IPS DF 19.7 (cell line): ENCODE results near the gene FAM236D.
"Not testable (repeated sequence)": the region's sequence is repeated elsewhere in the genome, so short reads cannot be mapped to it uniquely, and the experiment has no call there.

Experiments
- DNase-seq: peaks from one replicate; pipeline ENCODE4 v3.0.0-alpha.2; 2013; ENCODE audit warnings: low read depth, low spot score

Gene FAM236D

DNA sequence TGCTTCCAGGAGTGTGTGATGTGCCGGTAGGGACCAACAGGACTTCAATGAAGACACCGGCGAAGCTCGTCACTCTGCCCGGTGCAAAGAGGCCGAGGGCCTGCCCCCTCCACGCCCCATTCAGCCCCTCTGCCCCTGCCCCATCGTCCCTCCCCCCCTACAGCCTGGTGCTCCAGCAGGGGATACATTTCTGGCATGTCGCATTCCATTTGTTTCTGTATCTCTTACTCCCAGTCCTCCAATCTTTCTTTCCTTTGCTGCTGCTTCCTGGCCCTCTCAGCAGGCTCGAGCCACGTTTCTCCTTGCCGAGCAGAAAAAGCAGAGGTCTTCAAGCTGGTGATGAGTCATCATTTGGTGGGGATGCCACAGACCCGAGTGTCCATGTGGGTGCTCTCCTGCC lies at the start of gene FAM236D:
Gene FAM236D, minus strand, starts transcription at position 101 of the 400 bp plus-strand sequence. Its CDS starts 100 bp downstream, at position 1.
- DNase-seq, result not testable (repeated sequence)

DNA sequence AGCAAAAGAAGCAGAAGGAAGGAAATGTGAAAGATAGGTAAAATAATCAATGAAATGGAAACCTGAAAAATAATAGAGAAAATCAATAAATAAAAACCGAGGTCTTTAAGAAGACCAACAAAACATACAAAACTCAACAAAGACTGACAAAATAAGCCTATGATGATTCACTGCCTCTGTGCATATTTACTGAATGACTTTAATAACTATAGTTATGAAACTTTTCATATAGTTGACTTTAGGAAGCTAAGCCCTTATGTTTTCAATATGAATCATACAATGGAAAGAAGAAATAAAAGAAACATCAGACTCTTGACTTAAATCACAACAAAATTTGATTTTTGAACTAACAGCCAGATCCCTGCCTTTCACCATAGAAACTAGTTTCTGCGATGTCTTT lies 29.5 kb upstream of the FAM236D start:
- not testable (repeated sequence) for DNase-seq

DNA sequence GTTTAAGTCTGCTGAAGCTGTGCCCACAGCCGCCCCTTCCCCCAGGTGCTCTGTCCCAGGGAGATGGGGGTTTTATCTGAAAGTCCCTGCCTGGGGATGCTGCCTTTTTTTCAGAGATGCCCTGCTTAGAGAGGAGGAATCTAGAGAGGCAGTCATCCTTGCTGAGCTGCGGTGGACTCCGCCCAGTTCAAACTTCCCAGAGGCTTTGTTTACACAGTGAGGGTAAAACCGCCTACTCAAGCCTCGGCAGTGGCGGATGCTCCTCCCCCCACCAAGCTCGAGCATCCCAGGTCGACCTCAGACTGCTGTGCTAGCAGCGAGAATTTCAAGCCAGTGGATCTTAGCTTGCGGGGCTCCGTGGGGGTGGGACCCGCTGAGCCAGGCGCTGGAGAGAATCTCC lies 22.7 kb upstream of the FAM236D start:
- not testable (repeated sequence) for DNase-seq

DNA sequence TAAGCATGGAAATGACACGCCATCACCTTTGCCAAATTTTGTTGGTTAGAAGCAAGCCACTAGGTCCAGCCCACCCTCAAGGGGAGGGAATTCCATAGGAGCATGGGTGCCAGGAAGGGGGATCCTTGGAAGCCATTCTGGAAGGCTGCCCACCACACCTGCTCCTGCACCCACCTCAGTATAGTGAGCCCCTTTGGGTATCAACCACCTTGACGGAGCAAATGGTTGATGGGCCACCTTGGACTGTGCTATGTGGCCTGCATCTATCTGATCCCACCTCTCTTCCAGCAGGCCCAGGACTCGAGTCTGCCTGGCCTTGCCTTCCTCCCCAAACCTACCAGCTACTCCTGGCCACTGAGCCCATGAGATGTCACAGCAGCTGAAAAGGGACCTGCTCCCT lies 17.6 kb downstream of the FAM236D start:
- DNase-seq, result not testable (repeated sequence)

DNA sequence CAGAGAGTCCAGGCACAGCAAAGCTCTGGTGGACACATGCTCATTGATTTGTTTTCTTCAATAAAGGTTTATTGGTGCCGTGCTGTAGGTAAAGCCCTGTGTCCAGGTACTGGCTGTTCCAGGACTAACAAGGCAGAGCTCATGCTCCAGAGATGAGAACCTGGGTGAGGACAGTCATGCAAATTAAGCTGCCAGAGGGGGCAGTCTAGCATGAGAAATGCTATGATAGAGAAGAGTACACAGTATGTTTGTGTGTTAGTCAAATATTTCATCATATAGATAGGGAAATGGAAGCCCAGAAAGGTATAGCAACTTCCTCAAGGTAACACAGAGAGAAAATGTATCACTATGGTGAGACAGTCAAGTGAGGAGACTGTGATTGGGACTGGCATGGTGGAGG lies 19.9 kb downstream of the FAM236D start:
- not testable (repeated sequence) for DNase-seq

DNA sequence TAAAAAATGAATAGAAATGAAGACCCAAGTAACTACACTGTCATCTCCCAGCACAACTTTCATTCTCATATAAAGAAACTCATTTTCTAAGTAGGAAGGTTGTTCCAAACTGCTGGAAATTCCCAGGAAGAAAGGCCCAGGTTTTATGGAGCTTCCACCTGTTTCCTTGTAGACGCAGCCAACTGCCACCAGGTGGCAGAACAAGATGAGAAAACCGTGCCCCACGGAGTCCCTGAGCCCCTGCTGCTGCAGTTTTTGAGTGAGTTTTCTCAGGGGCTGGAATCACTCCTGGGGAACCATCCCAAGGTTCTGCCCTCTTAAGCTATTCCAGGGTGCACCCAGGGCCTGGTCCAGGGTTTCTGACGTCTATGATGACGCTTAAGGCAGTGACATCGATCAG lies 24.0 kb downstream of the FAM236D start:
- not testable (repeated sequence) for DNase-seq

DNA sequence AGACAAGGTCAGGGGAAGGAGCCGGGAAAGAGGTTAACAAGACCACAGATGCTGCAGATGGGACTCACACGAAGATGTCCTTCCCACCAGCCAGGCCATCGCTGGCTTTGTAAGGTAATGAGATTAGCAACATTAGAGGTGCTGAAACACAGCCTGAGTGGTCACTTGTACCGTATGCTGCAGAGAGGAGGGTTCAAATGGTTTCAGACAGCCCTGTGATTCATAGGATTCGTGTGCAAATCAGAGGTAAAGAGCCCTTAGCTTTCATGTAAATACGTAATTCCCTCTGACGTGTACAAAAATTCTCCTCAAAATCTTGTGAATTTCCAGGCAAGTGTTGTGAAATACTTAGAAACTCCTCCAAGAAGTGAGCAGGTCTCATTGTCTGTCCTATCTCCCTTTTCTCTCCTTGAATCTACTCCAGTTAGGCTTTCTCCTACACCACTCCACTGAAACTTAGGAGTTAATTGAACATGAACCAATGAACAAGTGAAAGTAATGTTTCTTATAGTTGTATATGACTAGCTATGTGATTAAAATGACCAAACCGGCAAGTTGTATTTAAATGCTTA lies 24.6 kb downstream of the FAM236D start:
- not testable (repeated sequence) for DNase-seq

DNA sequence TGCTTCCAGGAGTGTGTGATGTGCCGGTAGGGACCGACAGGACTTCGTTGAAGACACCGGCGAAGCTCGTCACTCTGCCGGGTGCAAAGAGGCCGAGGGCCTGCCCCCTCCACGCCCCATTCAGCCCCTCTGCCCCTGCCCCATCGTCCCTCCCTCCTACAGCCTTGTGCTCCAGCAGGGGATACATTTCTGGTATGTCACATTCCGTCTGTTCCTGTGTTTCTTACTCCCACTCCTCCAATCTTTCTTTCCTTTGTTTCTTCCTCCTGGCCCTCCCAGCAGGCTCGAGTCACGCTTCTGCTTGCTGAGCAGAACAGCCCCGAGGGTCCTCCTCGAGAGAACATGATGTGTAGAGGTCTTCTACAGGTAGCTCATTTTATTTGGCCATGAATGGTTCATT lies 25.4 kb downstream of the FAM236D start, which contains the start of gene FAM236B:
Gene FAM236B, minus strand, starts transcription at position 101 of the 400 bp plus-strand sequence. Its CDS starts 100 bp downstream, at position 1.
- not testable (repeated sequence) for DNase-seq

DNA sequence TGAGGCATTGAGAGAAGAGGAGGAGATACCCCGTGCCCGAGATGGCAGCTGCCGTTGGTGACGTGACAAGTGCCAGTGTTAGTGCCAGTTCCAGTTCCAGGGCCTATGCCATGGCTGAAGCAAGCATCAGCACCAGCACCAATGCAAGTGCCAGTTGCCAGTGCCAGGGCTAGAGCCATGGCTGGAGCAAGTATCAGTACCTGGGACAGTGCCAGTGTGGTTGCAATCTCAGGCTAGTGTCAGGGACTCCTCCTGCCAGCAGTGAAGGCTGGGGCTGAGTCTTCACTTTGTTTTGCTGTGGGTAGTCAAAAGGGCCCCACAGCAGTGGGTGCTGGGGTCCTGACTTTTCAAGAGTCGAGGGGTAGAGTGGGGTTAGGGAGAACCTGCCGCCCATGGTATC lies 29.9 kb downstream of the FAM236D start:
- DNase-seq, result not testable (repeated sequence)

DNA sequence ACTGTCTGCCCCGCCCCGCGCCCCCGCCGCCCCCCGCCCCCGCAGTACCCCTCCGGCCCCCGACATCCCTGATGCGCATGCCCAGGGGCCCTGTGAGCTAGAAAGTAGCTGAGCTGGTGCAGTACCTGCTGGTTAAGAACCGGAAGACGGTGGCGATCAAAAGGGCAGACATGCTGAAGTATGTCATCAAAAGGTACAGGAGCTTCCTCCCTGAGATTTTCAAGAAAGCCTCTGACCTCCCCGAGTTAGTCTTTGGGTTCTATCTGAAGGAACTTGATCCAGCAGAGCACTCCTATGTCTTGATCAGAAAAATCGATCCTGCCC lies 30.6 kb downstream of the FAM236D start:
- not testable (repeated sequence) for DNase-seq

DNA sequence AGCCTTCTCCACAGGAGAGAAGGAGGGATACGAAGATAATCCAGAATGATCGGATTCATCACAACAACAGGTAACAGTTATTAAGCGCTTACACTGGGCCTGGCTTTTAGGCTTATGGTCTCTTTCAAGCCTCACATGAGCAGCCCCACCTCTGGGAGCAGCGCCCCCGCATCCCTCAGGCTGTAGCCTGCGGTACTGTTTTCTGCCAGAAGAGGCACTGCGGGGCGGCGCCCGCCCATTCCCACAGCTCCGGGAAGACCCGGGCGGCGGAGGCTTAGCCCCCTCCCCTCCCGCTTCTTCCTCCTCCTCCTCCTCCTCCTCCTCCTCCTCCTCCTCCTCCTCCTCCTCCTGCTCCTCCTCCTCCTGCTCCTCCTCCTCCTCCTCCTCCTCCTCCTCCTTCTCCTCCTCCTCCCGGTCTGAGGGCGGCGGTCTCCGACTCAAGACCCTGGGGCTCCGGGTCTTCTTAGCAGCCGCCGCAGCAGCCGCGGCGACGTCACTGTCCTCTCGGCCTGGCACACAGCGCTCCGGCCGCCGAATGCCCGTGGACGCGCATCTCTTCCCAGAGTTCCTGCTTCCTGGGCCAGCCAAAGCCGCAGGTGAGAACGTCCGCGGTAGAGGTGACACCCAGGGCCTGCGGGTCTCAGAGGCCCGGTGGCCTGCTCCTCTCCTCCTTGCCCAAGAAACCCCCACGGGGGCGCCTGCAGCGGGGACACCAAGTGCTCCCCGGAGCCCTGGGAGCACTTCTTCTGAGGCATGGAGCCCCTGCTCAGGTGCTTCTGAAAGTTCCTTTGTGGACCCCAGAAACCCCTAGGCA lies 31.1 kb downstream of the FAM236D start, which contains the start of gene DMRTC1B:
Gene DMRTC1B, plus strand, starts transcription at position 238 of the 814 bp plus-strand sequence. CDS start 68,246 bp downstream, outside the sequence.
- not testable (repeated sequence) for DNase-seq

DNA sequence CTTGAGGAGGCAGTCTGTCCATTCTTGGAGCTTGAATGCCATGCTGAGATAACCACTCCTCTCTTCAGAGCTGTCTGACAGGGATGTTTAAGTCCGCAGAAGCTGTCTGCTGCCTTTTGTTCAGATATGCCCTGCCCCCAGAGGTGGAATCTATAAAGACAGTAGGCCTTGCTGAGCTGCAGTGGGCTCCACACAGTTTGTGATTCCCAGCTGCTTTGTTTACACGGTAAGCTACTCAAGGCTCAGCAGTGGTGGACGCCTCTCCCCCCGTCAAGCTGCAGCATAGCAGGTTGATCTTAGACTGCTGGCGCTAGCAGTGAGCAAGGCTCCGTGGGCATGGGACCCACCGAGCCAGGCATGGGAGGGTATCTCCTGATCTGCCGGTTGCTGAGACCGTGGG lies 47.6 kb downstream of the FAM236D start:
- not testable (repeated sequence) for DNase-seq
